NCI-H1436 (cell line): ENCODE measurements around the gene MYO1E.
"Not testable (repeated sequence)": the region's sequence is repeated elsewhere in the genome, so short reads cannot be mapped to it uniquely, and the experiment has no call there.

Experiments used
- DNase-seq: peaks from one replicate; lab custom pipeline; 2025; lab: John Stamatoyannopoulos, UW

The MYO1E gene

DNA sequence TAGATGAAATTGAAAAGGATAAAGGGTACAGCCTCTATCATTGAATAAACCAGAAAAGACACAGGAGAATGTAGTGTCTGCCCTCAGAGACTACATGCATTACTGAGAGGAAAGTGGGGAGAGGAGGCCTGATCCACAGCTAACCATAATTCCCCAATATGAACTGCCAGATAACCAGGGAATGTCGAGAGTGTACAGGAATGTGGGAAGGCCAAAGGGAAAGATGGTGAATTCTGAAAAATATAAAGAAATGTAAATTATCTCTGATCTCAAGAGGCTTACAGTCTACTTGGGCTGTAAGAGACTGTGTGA, 22.3 kb downstream of the MYO1E start:
- no peak for DNase-seq

DNA sequence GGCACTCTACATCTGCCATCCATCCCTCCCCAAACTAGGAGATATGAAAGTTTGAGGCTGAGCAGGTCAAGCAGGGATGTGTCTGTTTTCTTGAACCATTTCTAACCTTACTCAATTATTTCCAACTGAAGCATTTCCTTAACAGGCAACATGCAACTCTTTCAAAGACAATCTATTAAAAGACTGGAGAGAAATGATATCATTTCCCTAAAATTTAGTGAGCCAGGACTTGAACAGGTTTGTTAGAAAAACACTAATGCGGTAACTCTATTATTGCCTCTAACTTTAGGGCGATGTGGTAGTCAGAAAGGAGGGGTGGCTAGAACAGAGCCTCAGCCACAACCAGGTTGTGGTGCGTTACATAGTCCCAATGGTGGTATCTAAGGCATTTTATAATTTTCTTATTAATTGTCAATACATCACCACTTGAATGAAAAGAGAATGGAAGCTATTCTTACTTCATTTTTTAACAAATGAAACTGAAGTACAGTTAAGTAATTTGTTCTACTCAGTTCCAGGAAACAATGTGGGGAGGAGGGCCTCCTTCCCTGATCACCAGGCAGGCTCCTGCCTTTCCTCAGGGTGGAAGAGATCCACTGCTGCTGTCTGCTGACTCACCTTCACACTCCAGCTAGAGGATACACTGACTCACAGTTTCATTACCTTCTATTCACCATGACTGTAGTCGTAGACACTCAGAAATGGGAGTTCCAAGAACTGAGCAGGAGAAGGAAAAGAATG, 22.8 kb downstream of the MYO1E start:
- DNase-seq = no peak

DNA sequence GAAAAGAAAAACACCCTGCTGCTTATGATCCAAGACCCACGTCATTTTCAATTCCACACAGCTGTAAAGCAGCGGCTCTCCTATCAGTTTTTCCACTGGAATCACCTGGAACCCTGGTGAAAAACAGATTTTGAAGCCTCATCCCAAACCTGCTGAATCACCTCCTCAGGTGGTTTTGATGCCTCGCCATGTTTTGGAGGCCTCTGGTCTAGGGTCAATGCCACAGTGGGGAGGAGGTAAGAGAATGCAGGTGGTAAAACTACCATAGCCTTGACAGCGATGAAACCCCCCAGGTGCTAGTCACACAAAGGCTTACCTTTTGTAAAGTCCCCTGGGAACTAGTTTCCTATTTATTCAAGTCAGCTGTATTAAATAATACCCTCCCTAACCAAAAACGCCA, 24.8 kb downstream of the MYO1E start:
- no peak for DNase-seq

DNA sequence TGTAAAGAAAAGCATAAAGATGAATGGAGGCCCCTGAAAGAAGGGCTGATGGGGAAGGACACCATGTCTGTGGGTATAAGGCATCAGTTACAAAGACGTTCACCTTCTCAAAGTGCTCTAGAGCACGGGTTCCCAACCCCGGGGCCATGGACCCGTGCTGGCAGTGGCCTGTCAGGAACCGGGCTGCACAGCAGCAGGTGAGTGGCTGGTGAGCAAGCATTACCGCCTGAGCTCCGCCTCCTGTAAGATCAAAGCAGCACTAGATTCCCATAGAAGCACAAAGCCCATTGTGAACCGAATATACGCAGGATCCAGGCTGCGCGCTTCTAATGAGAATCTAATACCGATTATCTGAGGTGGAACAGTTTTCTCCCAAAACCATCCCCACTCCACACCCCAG, 25.7 kb downstream of the MYO1E start:
- no peak for DNase-seq

DNA sequence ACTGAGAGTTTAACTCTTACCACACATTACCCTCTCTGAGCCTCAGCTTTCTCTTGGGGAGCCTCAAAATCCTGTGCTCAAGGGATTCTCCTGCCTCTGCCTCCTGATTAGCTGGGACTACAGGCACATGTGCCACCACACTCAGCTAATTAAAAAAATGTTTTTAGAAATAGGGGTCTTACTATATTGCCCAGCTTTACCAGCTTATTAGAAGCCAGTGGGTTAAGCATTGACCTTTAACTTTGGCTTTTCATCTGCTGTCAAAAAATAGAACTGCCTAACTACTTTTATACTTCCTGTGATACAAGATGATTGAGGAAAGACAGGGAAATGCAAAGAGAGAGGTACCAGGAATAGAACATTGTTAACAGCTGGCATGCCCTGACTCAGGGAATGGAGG, 27.3 kb downstream of the MYO1E start:
- no peak for DNase-seq

DNA sequence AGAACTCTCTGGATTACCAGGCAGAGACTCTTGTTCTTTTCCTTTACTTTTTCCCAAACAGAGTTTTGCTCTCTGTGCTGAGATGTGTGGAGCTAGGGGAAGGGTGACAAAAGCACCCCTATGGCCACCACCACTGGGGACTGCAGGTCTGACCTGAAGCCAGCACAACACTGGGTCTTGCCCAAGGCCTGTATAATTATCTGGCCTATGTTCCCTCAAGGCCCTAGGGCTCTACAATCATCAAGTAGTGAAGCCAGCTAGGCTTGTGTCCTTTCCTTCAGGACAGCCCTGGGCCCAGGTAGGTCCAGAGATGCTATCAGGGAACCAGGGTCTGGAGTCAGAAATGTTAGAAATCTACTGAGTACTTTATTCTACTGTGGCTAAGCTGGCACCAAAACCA, 28.4 kb downstream of the MYO1E start:
- DNase-seq = no peak

DNA sequence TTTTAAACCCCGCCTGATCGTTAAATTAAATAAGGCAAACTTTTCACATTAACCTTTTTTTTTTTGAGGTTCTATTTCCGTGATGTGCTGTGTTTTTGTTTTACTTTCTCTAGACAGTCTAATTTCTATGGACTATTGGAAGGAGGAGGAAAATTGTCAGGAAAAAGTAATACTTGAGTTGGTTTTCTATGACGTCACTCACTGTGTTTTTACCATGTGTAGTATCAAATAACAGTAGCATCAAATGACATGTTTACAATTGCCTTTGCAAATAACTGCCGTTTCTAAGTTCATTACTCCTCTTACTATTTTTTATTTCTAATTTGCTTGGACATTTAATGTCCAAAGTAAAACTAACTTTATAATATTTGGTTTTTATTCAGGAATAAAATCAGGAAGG, 32.3 kb downstream of the MYO1E start:
- DNase-seq = no peak

DNA sequence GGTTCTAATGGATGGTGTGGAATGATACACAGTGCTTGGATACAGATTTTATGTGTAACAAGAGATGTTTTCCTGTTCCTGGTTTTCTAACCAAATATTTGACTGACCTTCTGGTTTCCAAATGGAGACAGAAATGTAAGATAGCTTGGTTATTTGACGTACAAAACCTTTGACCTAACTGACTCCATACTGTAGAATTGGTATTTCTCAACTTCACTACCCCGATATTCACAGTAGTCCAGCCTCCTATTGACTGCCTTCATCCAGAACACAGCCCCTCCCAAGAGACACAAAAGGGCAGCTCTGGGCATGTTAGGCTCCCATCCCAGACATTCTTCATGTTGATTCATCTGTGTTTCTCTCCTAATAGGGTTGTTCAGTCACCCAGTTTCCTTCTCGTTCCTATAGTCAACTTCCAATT, 33.4 kb downstream of the MYO1E start:
- DNase-seq = no peak

DNA sequence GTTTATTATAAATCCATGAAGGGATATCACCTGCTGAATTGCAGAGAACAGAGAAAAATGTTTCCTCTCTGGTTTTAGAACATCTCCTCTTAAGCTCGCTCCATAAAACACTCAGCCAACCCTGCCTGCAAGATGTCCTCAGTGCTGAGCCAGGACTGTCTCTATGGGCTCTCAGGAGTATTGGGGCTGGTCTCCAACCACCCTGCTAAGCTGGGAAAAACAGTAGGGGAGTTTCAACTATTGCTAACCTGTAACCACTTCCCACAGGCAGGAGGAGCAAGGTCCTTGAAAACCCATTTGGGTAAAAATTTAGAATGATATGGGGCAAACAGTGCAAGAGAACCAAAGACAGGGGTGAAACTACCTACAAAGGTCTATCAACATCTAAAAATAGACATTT, 34.3 kb downstream of the MYO1E start:
- no peak for DNase-seq

DNA sequence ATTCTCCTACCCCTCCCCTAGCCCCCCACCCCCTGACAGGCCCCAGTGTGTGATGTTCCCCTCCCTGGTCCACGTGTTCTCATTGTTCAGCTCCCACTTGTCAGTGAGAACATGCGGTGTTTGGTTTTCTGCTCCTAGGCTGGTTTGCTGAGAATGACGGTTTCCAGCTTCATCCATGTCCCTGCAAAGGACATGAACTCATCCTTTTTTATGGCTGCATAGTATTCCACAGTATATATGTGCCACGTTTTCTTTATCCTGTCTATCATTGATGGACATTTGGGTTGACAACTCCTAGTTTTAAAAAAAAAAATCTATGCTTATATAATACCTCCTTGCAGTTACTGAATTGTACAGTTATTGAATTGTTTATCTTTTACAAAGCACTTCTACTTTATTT, 35.9 kb downstream of the MYO1E start:
- DNase-seq = not testable (repeated sequence)

DNA sequence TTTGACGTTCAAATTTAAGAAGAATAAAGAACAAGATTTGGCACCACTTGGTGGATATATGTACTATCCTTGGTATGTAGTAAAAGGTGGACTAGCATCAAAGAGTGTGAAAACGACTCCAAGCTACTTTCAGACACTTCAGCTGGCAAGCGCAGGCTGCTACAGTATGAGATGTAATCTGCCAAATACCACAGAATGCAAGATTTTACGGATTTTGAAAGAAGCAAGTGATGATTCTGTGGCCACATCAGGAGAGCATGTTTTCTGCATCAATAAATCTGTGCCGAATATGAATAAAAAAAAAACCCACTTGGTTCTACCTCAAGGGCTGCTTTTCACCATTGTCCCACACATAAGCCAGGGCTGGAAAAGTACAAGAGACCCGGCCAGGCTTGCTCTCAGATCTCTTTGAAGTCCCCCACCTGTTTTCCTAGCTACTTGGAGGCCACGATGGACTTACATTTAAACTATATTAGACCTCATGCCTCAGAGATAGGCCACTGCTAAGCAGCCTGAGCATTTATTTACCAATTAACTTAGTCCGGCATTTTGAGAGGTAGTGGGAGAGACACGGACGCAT, 37.4 kb downstream of the MYO1E start:
- no peak for DNase-seq

DNA sequence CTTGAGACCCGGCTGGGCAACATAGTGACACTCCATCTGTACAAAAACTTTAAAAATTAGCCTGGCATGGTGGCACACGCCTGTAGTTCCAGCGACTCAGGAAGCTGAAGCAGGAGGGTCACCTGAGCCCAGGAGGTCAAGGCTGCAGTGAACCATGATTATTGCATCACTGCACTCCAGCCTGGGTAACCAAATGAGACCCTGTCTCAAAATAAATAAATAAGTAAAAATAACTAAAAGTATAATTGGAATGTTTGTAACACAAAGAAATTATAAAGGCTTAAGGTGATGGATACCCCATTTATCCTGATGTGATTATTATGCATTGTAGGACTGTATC, 38.6 kb downstream of the MYO1E start:
- DNase-seq = no peak

DNA sequence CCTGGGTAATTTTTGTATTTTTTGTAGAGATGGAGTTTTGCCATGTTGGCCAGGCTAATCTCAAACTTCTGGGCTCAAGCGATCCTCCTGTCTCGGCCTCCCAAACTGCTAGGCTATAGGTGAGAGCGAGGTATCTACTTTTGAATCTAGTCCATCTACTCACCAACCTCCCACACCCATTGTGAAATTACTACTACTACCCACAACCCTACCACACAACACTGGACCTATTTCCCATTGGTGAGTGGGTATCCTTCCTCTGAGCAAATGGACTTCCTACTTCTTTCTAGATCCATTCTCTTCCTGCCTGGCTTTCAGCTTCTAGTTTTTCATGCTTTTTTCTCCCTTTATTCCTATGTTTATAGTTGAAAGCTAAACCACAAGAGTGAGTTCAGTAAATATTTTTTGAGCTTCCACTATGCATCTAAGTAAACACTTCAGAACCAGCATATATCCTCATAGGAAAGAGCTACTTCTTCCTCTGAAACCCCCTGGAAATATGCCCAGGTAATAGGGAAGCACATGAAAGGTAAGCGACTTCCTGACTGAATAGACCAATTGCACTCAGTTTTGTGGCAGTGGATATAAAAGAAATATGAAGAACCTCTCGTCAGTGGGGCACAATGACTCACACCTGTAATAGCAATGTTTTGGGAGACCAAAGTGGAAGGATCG, 39.1 kb downstream of the MYO1E start:
- DNase-seq = no peak

DNA sequence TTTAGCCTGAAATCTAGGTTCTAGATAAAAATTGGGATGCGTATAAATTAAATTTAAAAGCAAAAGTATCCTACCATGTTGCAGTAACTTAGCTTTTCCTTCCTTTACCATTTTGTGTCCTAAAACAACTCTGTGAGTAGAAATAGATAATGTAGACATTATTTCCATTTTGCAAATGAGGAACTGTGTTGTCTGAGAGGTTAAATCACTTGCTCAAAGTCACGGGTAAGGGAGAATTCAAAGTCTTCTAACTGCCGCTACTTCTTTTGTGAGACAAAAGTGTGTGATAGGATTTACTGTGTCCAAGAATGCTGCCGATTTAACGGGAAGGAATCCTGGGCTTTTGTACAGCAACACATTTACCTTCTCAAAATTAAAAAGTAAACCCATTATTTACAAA, 40.7 kb downstream of the MYO1E start:
- no peak for DNase-seq

DNA sequence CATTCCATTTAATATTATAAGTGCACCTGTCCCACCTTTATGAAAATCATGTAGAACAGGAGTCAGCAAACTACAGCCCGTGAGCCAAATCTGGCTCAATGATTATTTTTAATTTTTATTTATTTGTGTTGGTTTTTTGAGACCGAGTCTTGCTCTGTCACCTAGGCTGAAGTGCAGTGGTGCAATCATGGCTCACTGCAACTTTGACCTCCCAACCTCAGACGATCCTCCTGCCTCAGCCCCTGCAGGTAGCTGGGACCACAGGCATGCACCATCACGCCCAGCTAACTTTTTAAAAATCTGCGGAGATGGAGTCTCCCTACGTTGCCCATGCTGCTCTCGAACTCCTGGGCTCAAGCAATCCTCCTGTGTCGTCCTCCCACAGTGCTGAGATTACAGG, 42.0 kb downstream of the MYO1E start:
- no peak for DNase-seq

DNA sequence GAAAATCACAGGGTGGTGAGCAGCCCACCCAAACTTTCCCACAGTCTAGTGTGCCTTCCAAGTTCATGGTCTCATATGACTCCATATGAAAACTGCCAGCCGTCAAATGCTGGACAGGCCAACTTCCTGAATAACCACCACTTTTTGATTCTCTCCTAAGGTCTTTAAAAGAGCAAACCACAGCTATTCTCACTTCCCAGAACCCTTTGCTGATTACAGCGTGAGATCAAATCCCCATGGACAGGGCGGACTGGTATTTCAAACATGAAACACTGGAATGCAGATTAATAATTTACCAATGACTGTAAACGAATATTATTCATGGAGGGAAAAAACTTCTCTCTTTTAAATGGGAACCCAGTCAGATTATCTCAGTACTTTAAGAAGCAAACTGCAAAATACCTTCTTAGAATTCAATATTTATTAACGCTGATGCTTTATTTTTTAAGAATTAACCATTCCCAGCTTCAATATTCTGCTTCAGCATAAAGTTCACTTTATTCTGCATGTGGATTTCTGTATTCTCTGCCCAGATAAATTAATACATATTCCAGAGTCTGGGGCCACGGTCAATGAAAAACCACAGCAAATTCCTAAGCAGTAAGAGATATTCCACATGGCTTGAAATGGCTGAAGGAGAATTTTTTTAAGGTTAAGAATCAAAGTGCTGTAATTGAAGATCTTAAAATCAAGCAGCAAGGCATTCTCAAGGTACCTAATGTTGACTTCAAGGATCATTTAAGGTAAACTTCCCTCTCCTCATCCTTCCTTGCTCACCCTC, 42.9 kb downstream of the MYO1E start:
- DNase-seq = no peak

DNA sequence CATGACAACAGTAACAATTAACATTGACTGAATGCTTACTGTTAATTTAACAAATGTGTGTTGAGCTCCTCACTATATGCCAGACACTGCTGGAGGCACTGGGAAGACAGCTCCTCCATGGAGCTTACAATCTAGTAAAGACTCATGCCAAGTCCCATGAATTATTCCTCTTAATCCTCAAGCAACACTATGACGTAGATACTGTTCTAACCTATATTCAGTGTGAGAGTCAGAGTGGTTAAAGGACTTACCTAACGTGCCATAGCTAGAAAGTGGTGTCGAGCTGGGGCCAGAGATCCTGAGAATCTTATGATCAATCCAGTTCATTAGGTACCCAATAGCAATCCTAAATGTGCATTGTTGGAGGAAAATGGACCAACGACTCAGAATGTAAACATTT, 43.6 kb downstream of the MYO1E start:
- no peak for DNase-seq

DNA sequence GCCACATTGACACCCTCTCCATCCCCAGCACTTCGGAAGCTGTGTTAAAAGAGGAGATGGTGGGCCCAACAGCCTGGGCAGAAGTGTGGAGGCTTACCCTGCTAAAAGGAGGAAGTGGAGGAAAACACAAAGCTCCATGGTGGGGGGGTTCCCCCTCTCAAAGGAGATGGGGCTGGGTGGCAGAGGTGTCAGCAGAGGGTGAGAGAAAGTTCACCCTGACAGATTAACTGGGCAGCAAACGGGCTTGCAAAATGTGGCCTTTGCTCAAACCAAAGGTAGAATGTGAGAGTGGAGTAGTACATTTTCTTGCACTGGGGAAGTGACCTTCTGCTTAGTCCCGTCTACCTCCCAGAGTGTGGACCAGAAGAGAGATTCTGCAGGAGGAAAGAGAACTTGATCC, 44.7 kb downstream of the MYO1E start:
- no peak for DNase-seq

DNA sequence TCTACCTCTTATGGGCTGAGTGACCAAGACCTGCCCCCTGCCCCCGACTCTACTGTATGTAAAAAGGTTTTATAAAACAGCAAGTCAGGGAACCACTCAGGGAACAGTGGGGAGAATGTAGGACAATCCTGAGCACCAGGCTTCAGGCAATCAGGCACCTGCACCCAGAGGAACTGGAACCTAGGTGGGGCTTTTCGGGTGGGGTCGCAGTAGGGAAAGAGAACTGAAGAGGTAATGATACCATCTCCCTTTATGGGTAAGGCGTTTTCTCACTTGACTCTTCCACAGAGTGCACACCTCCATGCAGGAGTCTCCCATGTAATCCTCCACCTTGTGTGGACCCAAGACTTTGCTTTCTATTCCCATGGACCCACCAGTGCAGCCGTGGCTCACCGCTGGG, 45.8 kb downstream of the MYO1E start:
- no peak for DNase-seq

DNA sequence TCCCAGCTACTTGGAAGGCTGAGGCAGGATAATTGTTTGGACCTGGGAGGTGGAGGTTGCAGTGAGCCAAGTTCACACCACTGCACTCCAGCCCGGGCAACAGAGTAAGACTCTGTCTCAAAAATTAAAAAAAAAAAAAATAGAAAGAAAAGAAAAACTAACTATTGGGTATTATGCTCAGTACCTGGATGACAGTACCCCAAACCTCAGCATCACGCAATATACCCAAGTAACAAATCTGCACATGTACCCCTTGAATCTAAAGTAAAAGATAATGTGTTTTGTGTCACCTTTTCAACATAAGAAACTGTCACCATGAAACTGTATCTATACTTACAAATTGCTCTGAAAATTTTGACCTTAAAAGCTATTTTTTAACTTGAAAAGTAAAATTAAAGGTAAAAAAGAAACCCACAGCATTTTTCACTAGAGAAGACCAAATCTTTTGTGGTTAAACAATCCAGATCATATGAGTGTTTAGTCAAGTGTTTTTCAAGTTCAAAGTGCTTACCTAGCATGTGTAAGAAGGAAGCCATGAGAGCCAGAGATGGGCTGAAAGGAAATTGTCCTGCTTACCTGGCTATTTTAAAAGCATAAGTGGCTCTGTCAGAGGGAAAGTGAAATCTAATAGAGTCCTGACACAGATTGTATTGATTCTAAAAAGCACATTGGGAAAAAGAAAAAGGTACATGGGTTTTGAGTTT, 50.5 kb downstream of the MYO1E start:
- DNase-seq = no peak

DNA sequence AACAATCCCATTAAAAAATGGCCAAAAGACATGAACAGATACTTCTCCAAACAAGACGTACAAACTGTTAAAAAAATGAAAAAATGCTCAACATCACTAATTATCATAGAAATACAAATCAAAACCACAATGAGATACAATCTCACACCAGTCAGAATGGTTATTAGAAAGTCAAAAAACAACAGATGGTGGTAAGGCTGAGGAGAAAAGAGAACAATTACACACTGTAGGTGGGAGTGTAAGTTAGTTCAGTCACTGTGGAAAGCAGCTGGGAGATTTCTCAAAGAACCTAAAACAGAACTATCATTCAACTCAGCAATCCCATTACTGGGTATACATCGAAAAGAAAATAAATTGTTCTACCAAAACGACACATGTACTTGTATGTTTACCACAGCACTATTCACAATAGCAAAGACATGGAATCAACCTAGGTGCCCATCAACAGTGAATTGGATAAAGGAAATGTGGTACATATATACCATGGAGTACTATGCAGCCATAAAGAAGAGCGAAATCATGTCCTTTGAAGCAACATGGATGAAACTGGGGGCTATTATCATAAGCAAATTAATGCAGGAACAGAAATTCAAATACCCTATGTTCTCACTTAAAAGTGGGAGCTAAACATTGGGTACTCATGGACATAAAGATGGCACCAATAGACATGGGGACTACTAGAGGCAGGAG, 51.5 kb downstream of the MYO1E start:
- DNase-seq = no peak

DNA sequence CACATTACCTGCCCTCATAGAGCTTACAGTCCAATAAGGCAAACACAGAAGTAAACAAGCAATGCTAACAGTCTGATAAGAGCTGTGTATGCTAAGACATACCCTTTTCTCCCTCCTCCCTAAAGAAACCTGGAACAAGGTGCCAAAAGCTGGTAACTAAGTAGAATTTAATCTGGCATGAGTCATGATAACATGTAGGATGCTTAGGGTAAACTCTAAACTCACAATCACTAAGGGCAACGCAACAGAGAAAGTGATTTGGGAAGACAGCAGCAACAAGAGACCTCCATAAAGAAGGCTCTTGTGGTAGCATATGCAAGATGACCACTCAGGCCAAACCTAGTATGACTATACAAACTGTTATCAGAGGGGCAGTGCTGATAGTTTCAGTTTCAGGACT, 55.5 kb downstream of the MYO1E start:
- DNase-seq = no peak
